GM12891 (cell line): Measurements from ENCODE around the gene HLA-DOA.

ENCODE experiments used
- DNase-seq: peaks from one replicate; pipeline ENCODE4 v3.0.0; 2011; ENCODE audit warnings: low spot score; ENCODE audit not compliant: insufficient read length
- FAIRE-seq: peaks from 2 replicates; lab custom pipeline; 2011; peaks lifted over from hg19 to GRCh38; lab: Jason Lieb, UNC
- PAX5 ChIP-seq: IDR thresholded peaks from 2 replicates; pipeline ENCODE4 v1.6.1; 2011; ENCODE audit warnings: low read length, moderate library complexity, mild to moderate bottlenecking; ENCODE audit not compliant: insufficient read depth, severe bottlenecking
- POLR2A ChIP-seq: IDR thresholded peaks from 2 replicates; pipeline ENCODE4 v1.6.1; 2011; ENCODE audit warnings: low read depth, low read length, control low read depth
- POLR2AphosphoS5 ChIP-seq: IDR thresholded peaks from 2 replicates; pipeline ENCODE4 v1.6.1; 2011; ENCODE audit warnings: low read depth, low read length, control low read depth
- POU2F2 ChIP-seq: IDR thresholded peaks from 2 replicates; pipeline ENCODE4 v1.6.1; 2011; ENCODE audit warnings: low read depth, mild to moderate bottlenecking, control low read depth, low read length, moderate library complexity
- SPI1 ChIP-seq: IDR thresholded peaks from 2 replicates; pipeline ENCODE4 v1.6.1; 2011; ENCODE audit warnings: low read depth, low read length, control low read depth
- TAF1 ChIP-seq: IDR thresholded peaks from 2 replicates; pipeline ENCODE4 v1.6.1; 2011; ENCODE audit warnings: low read depth, low read length, control low read depth

Gene HLA-DOA

GRCh38 chr6:33034554-33034953 lies 25.2 kb upstream of the HLA-DOA start:
- no peak for DNase-seq
- no peak for TF ChIP-seq TAF1
- no peak for TF ChIP-seq POU2F2
- TF ChIP-seq SPI1 = no peak
- no peak for TF ChIP-seq POLR2A
- TF ChIP-seq PAX5 = no peak
- FAIRE-seq = no peak

GRCh38 chr6:33030245-33030644 lies 20.9 kb upstream of the HLA-DOA start:
- FAIRE-seq (peak; percentile 73), DNase-seq (no peak)
- no peak for TF ChIP-seq PAX5
- no peak for TF ChIP-seq POLR2A
- no peak for TF ChIP-seq SPI1
- no peak for TF ChIP-seq POLR2AphosphoS5
- TF ChIP-seq POU2F2 = no peak
- no peak for TF ChIP-seq TAF1

GRCh38 chr6:33029328-33030184 lies 20.2 kb upstream of the HLA-DOA start:
- DNase-seq = no peak
- peak; percentile 94 for TF ChIP-seq POLR2AphosphoS5
- TF ChIP-seq TAF1 = peak; percentile 75
- no peak for TF ChIP-seq PAX5
- peak; percentile 87 for TF ChIP-seq POLR2A
- TF ChIP-seq POU2F2 = peak; percentile 75
- TF ChIP-seq SPI1 = peak; percentile 37
- FAIRE-seq = peak; percentile 98

- no peak for TF ChIP-seq POU2F2
- no peak for TF ChIP-seq TAF1
- TF ChIP-seq PAX5 = no peak
- peak; percentile 46; the same call in 1 of the 2 replicates for TF ChIP-seq POLR2A
- peak; percentile 56 for TF ChIP-seq POLR2AphosphoS5
- TF ChIP-seq SPI1 = peak; percentile 82
- DNase-seq = no peak
- FAIRE-seq = peak; percentile 88
Measured at GRCh38 chr6:33028220-33028849, 18.9 kb upstream of the HLA-DOA start.

- no peak for TF ChIP-seq PAX5
- TF ChIP-seq SPI1 = no peak
- TF ChIP-seq TAF1 = no peak
- TF ChIP-seq POLR2AphosphoS5 = no peak
- TF ChIP-seq POLR2A = no peak
- TF ChIP-seq POU2F2 = no peak
- DNase-seq = no peak
- peak; percentile 75 for FAIRE-seq
Measured at GRCh38 chr6:33024521-33024920, 15.1 kb upstream of the HLA-DOA start.

- DNase-seq (no peak), FAIRE-seq (no peak)
- TF ChIP-seq POU2F2 (no peak), SPI1 (no peak), POLR2AphosphoS5 (no peak), PAX5 (no peak), TAF1 (no peak), POLR2A (no peak)
Measured at GRCh38 chr6:33023536-33023935, 14.1 kb upstream of the HLA-DOA start.

- FAIRE-seq = no peak
- no peak for DNase-seq
- TF ChIP-seq PAX5 (no peak), TAF1 (no peak), POLR2AphosphoS5 (no peak), POU2F2 (no peak), SPI1 (no peak), POLR2A (no peak)
Measured at GRCh38 chr6:33021917-33022316, 12.5 kb upstream of the HLA-DOA start.

GRCh38 chr6:33019372-33019771 lies 10.0 kb upstream of the HLA-DOA start:
- TF ChIP-seq POLR2A (no peak), POLR2AphosphoS5 (no peak), SPI1 (peak; percentile 45)
- FAIRE-seq = no peak
- DNase-seq = no peak

- TF ChIP-seq SPI1 (peak; percentile 74), TAF1 (peak; percentile 36; the same call in 1 of the 2 replicates), PAX5 (no peak), POLR2A (peak; percentile 28; the same call in 1 of the 2 replicates), POU2F2 (peak; percentile 73; the same call in 1 of the 2 replicates), POLR2AphosphoS5 (no peak)
- peak; percentile 25 for DNase-seq
- peak; percentile 98 for FAIRE-seq
Measured at GRCh38 chr6:33018904-33019303, 9.5 kb upstream of the HLA-DOA start.

- DNase-seq (no peak), FAIRE-seq (no peak)
- TF ChIP-seq POU2F2 (no peak), TAF1 (no peak), SPI1 (no peak), POLR2AphosphoS5 (no peak)
Measured at GRCh38 chr6:33018418-33018817, 9.0 kb upstream of the HLA-DOA start.
